UCSD-AML1 (cell line): ENCODE results near the gene IFI27.
"Not testable (repeated sequence)": the region's sequence is repeated elsewhere in the genome, so short reads cannot be mapped to it uniquely, and the experiment has no call there.

ENCODE experiments used
- DNase-seq: peaks from one replicate; lab custom pipeline; 2025; ENCODE audit not compliant: unreplicated experiment; lab: John Stamatoyannopoulos, UW

Gene IFI27

DNA sequence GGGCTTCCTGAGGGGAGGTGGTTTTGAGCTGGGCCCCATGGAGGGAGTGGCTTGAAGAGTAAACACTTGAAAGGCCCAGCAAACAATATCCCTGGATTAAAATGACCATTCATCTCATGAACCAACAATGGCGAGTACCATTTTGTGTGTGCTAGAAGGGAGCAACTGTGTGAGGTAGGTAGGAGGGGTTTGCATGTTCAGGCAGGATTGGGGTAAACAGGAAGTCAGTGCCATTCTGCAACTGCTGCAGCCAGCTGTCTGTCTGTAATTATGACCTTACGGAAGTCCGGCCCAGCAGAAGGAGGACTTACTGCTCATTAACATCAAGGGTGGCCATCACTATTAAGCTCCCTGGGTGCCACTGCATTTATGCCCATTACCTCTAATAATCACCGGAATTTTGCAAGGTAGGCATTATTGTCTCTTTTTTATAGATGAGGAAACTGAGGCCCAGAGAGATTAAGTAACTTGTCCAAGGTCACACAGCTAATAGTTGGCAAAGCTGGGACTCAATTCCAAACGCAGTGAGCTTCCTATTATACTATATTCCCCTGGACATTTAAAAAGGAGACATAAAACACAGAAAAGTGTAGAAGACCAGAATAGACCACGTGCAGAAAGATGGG is 35.5 kb downstream of the IFI27 start:
- DNase-seq, result no peak

- DNase-seq, result no peak
Observed at GRCh38 chr14:94152676-94153075, 42.1 kb downstream of the IFI27 start.

DNA sequence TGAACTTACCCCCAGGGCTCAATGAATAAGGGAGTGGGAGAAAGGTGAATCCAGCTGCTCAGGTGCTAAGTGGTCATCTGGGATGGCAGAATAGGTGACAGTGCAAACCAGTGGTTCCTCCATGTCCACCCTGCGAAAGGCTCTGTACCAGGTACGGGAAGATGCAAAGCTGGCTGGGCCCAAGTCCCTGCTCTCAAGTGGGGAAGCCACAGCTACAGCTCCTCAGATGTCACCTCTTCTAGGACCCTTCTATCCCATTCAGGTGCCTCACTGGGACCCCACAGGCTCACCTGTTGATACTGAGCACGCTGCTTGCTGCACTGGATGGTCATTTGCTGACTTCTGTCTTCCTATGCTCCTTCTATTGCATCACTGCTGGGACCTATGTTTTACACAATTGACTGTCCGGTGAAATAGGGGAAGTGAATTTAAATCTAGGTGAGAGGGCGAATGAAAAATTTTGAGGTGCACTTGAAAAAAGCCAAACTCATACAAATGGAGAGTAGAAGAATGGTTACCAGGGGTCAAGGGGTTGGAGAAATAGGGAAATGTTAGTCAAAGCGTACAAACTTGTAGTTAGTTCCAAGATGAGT is 43.3 kb downstream of the IFI27 start:
- no peak for DNase-seq

DNA sequence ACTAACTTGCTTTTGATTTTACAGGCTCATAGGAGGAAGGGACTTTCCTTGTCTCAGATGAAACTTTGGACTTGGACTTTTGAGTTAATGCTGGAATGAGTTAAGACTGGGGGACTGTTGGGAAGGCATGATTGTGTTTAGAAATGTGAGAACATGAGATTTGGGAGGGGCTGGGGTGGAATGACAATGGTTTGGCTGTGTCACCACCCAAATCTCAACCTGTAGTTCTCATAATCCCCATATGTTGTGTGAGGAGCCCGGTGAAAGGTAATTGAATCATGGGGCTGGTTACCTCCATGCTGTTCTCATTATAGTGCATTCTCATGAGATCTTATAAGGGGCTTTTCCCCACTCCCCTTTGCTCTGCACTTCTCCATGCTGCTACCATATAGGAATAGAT is 45.6 kb downstream of the IFI27 start:
- DNase-seq, result not testable (repeated sequence)

GRCh38 chr14:94157197-94157596 is 46.7 kb downstream of the IFI27 start:
- DNase-seq, result no peak

GRCh38 chr14:94158239-94158883 is 47.8 kb downstream of the IFI27 start:
- DNase-seq, result no peak

DNA sequence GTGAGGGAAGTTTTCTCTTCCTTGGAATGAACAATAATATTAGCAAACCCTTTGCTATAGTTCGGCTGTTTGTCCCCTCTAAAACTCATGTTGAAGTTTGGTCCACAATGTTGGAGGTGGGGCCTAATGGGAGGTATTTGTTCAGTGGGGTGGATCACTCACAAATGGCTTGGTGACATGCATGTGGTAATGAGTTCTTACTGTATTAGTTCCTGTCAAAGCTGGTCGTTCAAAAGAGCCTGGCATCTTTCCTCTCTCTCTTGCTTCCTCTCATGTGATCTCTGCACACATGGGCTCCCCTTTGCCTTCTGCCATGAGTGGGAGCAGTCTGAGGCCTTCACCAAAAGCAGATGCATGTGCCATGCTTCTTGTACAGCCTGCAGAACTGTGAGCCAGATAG is 50.5 kb downstream of the IFI27 start:
- no peak for DNase-seq

GRCh38 chr14:94161981-94162380 is 51.4 kb downstream of the IFI27 start:
- DNase-seq, result no peak

DNA sequence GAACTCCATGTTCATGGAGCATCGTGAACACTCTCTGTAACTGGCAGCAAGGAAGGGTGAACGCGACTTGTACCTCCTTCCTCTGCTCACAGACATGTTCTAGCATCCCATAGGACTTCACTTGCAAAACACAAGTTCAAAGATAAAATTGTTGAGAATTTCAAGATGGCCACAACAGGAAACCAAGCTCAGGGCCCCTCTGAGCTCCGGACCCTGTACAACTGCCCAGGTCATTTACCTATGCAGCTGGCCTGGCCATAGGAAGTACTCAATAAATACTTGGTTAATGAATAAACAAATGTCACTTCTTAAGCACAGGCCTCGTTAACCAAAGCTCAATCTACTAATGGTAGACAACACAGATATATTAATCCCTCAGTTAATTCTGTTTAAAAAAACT is 51.9 kb downstream of the IFI27 start:
- no peak for DNase-seq

DNA sequence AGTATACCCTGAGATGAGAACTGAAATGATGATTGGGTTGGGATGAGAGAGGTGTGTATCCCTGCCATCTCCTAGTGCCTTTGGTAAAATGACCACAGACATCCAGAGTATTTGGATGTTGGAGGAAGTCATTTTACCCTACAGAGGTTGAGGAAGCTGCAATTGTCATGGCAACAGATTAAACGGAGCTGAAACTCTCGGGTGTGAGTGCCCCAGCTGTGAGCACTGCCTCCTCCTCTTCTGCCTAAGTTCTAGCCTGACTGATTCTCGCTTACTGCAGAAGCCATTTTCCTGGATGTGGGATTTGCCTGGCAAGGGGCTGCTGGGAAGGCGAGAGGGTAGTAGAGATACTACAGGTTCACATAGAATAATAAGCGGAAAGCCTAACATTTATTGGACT is 53.3 kb downstream of the IFI27 start:
- DNase-seq, result no peak

- DNase-seq, result no peak
Observed at GRCh38 chr14:94164685-94165431, 54.3 kb downstream of the IFI27 start.

DNA sequence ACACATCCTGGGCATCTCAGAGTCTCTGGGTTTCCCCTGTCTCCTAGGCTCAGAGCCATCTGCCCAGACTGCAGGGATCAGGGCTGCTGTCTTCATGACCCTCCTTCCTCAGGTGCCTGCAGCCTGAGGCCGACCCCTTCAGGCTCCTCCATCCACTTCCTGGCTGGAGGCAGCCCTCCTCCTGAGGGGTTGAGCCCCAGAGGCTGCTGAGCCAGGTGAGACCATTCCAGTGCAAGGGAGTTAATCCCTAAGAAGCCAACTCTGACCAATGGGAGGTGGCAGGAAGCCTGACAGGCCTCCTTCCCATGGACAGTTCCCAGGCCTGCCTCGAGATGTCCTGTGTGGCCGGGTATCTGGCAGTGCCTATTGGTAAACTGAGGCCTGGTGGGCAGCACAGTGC is 55.2 kb downstream of the IFI27 start:
- no peak for DNase-seq
